Measurements from ENCODE around the gene RUFY2. TPM values are rescaled to one million over a fixed set of nuclear protein-coding genes. Genes with fewer than 3 reads are reported as not detected.

The RUFY2 gene
- total and polyA plus RNA-seq, 4 donors = 1.6 to 11.2 (median 7.7) TPM

DNA sequence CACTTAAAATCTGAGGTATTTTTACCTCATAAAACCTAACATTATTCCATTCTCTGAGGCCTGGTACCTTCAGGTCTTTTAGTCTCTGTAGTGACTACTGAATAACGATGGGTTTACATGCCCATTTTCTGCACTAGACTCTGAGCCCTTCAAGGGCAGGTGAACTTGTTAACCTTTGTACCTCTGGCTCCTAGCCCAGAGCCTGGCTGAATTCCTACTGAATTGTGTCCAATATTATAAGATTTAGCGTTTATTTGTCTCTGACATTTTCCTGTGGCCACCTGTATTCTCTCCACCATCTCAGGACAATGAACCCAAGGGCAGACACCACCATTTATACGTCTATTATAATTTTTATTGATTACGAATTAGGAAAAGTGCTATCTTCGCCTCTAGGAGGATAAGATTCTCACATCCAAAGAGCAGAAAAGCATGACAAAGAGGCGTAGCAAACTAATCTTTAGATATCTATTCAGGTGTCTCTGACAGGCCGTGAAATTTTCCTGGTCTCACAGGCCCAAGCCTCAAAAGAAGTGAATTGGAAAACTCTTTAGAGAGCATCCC lies 103.1 kb downstream of the RUFY2 start:
- H3K4me3 ChIP-seq (ENCODE audit: low read depth in 1 of 3, low read length in 3 of 3) = peak overlapping the region in 2 of 3 donors; percentile 18 to 32
- TF ChIP-seq HNF4G (IDR thresholded peaks at IDR 0.05) (peak; percentile 92), RAD21 (IDR thresholded peaks at IDR 0.05) (peak; percentile 36 to 55), YY1 (IDR thresholded peaks at IDR 0.05) (peak; percentile 87), HNF4A (conservative IDR thresholded peaks at IDR 0.05) (peak; percentile 96 to 97), FOXA1 (IDR thresholded peaks at IDR 0.05) (peak; percentile 39), JUND (IDR thresholded peaks at IDR 0.05) (peak; percentile 60 to 85), GABPA (IDR thresholded peaks at IDR 0.05 in 1 of 2, conservative IDR thresholded peaks at IDR 0.05 in 1 of 2) (no peak), SP1 (IDR thresholded peaks at IDR 0.05) (peak; percentile 86), NR2F2 (IDR thresholded peaks at IDR 0.05) (peak; percentile 89), EGR1 (IDR thresholded peaks at IDR 0.05; ENCODE audit: low read depth in 2 of 2) (no peak), TAF1 (conservative IDR thresholded peaks at IDR 0.05) (peak; percentile 64), RXRA (IDR thresholded peaks at IDR 0.05) (peak; percentile 92 to 95), FOXA2 (IDR thresholded peaks at IDR 0.05) (peak; percentile 56)
- TF ChIP-seq, protein P1, sequence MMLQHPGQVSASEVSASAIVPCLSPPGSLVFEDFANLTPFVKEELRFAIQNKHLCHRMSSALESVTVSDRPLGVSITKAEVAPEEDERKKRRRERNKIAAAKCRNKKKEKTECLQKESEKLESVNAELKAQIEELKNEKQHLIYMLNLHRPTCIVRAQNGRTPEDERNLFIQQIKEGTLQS (IDR thresholded peaks at IDR 0.05) = no peak
- TF ChIP-seq, protein P2, sequence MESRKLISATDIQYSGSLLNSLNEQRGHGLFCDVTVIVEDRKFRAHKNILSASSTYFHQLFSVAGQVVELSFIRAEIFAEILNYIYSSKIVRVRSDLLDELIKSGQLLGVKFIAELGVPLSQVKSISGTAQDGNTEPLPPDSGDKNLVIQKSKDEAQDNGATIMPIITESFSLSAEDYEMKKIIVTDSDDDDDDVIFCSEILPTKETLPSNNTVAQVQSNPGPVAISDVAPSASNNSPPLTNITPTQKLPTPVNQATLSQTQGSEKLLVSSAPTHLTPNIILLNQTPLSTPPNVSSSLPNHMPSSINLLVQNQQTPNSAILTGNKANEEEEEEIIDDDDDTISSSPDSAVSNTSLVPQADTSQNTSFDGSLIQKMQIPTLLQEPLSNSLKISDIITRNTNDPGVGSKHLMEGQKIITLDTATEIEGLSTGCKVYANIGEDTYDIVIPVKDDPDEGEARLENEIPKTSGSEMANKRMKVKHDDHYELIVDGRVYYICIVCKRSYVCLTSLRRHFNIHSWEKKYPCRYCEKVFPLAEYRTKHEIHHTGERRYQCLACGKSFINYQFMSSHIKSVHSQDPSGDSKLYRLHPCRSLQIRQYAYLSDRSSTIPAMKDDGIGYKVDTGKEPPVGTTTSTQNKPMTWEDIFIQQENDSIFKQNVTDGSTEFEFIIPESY (IDR thresholded peaks at IDR 0.05) = peak; percentile 65
- TF ChIP-seq, protein P3, sequence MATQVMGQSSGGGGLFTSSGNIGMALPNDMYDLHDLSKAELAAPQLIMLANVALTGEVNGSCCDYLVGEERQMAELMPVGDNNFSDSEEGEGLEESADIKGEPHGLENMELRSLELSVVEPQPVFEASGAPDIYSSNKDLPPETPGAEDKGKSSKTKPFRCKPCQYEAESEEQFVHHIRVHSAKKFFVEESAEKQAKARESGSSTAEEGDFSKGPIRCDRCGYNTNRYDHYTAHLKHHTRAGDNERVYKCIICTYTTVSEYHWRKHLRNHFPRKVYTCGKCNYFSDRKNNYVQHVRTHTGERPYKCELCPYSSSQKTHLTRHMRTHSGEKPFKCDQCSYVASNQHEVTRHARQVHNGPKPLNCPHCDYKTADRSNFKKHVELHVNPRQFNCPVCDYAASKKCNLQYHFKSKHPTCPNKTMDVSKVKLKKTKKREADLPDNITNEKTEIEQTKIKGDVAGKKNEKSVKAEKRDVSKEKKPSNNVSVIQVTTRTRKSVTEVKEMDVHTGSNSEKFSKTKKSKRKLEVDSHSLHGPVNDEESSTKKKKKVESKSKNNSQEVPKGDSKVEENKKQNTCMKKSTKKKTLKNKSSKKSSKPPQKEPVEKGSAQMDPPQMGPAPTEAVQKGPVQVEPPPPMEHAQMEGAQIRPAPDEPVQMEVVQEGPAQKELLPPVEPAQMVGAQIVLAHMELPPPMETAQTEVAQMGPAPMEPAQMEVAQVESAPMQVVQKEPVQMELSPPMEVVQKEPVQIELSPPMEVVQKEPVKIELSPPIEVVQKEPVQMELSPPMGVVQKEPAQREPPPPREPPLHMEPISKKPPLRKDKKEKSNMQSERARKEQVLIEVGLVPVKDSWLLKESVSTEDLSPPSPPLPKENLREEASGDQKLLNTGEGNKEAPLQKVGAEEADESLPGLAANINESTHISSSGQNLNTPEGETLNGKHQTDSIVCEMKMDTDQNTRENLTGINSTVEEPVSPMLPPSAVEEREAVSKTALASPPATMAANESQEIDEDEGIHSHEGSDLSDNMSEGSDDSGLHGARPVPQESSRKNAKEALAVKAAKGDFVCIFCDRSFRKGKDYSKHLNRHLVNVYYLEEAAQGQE (IDR thresholded peaks at IDR 0.05) = peak; percentile 70
- TF ChIP-seq, protein P4, sequence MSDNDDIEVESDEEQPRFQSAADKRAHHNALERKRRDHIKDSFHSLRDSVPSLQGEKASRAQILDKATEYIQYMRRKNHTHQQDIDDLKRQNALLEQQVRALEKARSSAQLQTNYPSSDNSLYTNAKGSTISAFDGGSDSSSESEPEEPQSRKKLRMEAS (IDR thresholded peaks at IDR 0.05) = peak; percentile 63
- TF ChIP-seq, protein P5, sequence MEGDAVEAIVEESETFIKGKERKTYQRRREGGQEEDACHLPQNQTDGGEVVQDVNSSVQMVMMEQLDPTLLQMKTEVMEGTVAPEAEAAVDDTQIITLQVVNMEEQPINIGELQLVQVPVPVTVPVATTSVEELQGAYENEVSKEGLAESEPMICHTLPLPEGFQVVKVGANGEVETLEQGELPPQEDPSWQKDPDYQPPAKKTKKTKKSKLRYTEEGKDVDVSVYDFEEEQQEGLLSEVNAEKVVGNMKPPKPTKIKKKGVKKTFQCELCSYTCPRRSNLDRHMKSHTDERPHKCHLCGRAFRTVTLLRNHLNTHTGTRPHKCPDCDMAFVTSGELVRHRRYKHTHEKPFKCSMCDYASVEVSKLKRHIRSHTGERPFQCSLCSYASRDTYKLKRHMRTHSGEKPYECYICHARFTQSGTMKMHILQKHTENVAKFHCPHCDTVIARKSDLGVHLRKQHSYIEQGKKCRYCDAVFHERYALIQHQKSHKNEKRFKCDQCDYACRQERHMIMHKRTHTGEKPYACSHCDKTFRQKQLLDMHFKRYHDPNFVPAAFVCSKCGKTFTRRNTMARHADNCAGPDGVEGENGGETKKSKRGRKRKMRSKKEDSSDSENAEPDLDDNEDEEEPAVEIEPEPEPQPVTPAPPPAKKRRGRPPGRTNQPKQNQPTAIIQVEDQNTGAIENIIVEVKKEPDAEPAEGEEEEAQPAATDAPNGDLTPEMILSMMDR (IDR thresholded peaks at IDR 0.05; ENCODE audit: low read depth, low read length, missing input control) = no peak
- H3K9ac ChIP-seq (ENCODE audit: low read depth in 1 of 2, low read length in 2 of 2) = peak overlapping the region in 1 of 2 donors; percentile 42
- no peaks in the 10 kb centered on the region for H3K27me3 ChIP-seq (ENCODE audit: control insufficient read depth in 4 of 4, insufficient read depth in 4 of 4, low read length in 3 of 4)
- peak; percentile 45 for DNase-seq (ENCODE audit: low spot score)
- H3K27ac ChIP-seq (ENCODE audit: low read depth in 1 of 2, low read length in 2 of 2) = peak overlapping the region; percentile 22 to 65
- H3K36me3 ChIP-seq (ENCODE audit: control insufficient read depth in 4 of 4, insufficient read depth in 3 of 4, low read depth in 1 of 4, low read length in 3 of 4) = peaks cover 0 to 3% (median 0%) of the 10 kb centered on the region in 4 donors
- no peaks in the 10 kb centered on the region for H3K9me3 ChIP-seq (ENCODE audit: control insufficient read depth in 4 of 4, low read length in 3 of 4)
- peaks cover 8 to 40% (median 28%) of the 10 kb centered on the region in 4 donors for H3K4me1 ChIP-seq (ENCODE audit: control insufficient read depth in 4 of 4, insufficient read depth in 4 of 4, low read length in 3 of 4)
- WGBS = 29% methylated on average over 7 of the region's 7 CpGs

Measured in liver (tissue), 9 donors.